ENCODE measurements around the gene MED13L. TPM values are rescaled to one million over a fixed set of nuclear protein-coding genes. Genes with fewer than 3 reads are reported as not detected.

MED13L gene
- total RNA-seq, 6 experiments from 2014 or later = 29.0 to 52.0 (median 38.1) TPM

GRCh38 chr12:116298578-116298977, 21.1 kb upstream of the MED13L start:
- TF ChIP-seq, protein P1, sequence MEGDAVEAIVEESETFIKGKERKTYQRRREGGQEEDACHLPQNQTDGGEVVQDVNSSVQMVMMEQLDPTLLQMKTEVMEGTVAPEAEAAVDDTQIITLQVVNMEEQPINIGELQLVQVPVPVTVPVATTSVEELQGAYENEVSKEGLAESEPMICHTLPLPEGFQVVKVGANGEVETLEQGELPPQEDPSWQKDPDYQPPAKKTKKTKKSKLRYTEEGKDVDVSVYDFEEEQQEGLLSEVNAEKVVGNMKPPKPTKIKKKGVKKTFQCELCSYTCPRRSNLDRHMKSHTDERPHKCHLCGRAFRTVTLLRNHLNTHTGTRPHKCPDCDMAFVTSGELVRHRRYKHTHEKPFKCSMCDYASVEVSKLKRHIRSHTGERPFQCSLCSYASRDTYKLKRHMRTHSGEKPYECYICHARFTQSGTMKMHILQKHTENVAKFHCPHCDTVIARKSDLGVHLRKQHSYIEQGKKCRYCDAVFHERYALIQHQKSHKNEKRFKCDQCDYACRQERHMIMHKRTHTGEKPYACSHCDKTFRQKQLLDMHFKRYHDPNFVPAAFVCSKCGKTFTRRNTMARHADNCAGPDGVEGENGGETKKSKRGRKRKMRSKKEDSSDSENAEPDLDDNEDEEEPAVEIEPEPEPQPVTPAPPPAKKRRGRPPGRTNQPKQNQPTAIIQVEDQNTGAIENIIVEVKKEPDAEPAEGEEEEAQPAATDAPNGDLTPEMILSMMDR (IDR thresholded peaks at IDR 0.05) = no peak
- TF ChIP-seq POLR2A (IDR thresholded peaks at IDR 0.05) = no peak
- 95% methylated on average over 2 of the region's 2 CpGs for WGBS (ENCODE audit: insufficient coverage, low coverage, low lambda C conversion rate, missing lambda C conversion rate)
- no peak for ATAC-seq
- DNase-seq = no peak
- Histone ChIP-seq H3K4me1 (peaks cover 0 to 7% (median 0%) of the 10 kb centered on the region in 4 donors), H3K9me3 (no peaks in the 10 kb centered on the region), H3K4me3 (no peak overlapping the region), H3K27me3 (no peaks in the 10 kb centered on the region), H3K36me3 (no peaks in the 10 kb centered on the region), H3K27ac (no peak overlapping the region)
- intact Hi-C loops (cut with DNase I) = no loop called here

GRCh38 chr12:116297224-116297834, 19.8 kb upstream of the MED13L start:
- no peak for ATAC-seq
- no peaks in the 10 kb centered on the region for H3K27me3 ChIP-seq
- H3K36me3 ChIP-seq = no peaks in the 10 kb centered on the region
- TF ChIP-seq, protein P1 (IDR thresholded peaks at IDR 0.05) = no peak
- TF ChIP-seq POLR2A (IDR thresholded peaks at IDR 0.05) = no peak
- intact Hi-C loops (cut with DNase I) = no loop called here
- no peak overlapping the region for H3K27ac ChIP-seq
- H3K4me1 ChIP-seq = peaks cover 0 to 5% (median 0%) of the 10 kb centered on the region in 4 donors
- no peak overlapping the region for H3K4me3 ChIP-seq
- no peaks in the 10 kb centered on the region for H3K9me3 ChIP-seq
- no peak for DNase-seq
- WGBS (ENCODE audit: insufficient coverage, low coverage, low lambda C conversion rate, missing lambda C conversion rate) = 64% methylated on average over 3 of the region's 3 CpGs

- 52% methylated on average over 4 of the region's 4 CpGs for WGBS (ENCODE audit: insufficient coverage, low coverage, low lambda C conversion rate, missing lambda C conversion rate)
- Histone ChIP-seq H3K9me3 (no peaks in the 10 kb centered on the region), H3K4me1 (peaks cover 0 to 5% (median 0%) of the 10 kb centered on the region in 4 donors), H3K4me3 (no peak overlapping the region), H3K27ac (no peak overlapping the region), H3K36me3 (no peaks in the 10 kb centered on the region), H3K27me3 (no peaks in the 10 kb centered on the region)
- no peak for DNase-seq
- TF ChIP-seq, protein P1 (IDR thresholded peaks at IDR 0.05) = no peak
- no peak for TF ChIP-seq POLR2A (IDR thresholded peaks at IDR 0.05)
- ATAC-seq = no peak
- intact Hi-C loops (cut with DNase I) = no loop called here
These were observed 18.1 kb upstream of the MED13L start for GRCh38 chr12:116295327-116296263.

DNA sequence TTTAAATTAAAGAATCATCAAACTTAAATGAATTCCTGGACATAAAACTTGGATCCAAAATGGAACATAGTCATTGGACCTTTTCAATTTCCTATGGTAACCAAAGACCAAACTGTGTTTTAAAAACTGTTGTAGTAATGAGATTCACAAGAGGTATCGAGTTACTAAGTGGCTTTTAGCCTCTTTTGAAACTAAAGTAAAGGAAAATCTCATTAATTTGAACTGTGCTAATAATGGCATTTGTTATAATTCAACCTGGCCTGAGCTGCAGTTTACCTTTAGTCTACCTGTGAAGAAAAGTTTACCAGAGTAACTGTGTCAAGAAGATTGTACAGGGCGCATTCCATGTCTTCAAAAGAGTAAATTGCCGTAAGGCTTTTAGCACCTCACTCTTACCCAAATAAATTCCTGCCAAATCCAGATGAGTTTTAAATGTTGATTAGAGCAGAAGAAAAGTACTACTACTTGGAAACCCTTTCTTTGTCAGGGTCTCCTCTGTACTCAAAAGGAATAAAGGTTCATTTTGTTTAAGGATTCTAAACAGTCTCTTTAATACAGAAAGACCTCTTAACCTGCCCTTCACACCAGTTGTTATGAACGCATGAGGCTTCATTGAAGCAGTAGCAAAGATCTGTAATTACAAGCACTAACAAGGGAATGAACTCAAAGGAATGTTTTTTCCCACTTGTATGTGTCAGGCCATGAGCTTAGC, 17.1 kb upstream of the MED13L start:
- 90% methylated on average over 4 of the region's 4 CpGs for WGBS (ENCODE audit: insufficient coverage, low coverage, low lambda C conversion rate, missing lambda C conversion rate)
- TF ChIP-seq POLR2A (IDR thresholded peaks at IDR 0.05) = no peak
- TF ChIP-seq, protein P1 (IDR thresholded peaks at IDR 0.05) = no peak
- Histone ChIP-seq H3K27me3 (no peaks in the 10 kb centered on the region), H3K27ac (no peak overlapping the region), H3K9me3 (no peaks in the 10 kb centered on the region), H3K4me3 (no peak overlapping the region), H3K36me3 (no peaks in the 10 kb centered on the region), H3K4me1 (peaks cover 0 to 5% (median 0%) of the 10 kb centered on the region in 4 donors)
- DNase-seq (no peak), ATAC-seq (no peak)
- intact Hi-C loops (cut with DNase I) = no loop called here
